ENCODE measurements around the gene TAF6L. TPM values are rescaled to one million over a fixed set of nuclear protein-coding genes. Genes with fewer than 3 reads are reported as not detected.
A peak's percentile ranks its signal among the peaks of the same experiment; 100 is the strongest.
"Not testable (repeated sequence)": the region's sequence is repeated elsewhere in the genome, so short reads cannot be mapped to it uniquely, and the experiment has no call there.

TAF6L gene
- 22.9 and 28.7 TPM in 2 replicates for total RNA-seq (2014; rRNA removed; shearing (Covaris generic); ENCODE audit: low replicate concordance)

GRCh38 chr11:62771144-62772021, at the start of gene TAF6L:
TSS of gene TAF6L (plus strand) at chr11:62771396. CDS start at chr11:62775784, 4,388 bp downstream.
- DNase-seq, result peak; percentile 98

DNA sequence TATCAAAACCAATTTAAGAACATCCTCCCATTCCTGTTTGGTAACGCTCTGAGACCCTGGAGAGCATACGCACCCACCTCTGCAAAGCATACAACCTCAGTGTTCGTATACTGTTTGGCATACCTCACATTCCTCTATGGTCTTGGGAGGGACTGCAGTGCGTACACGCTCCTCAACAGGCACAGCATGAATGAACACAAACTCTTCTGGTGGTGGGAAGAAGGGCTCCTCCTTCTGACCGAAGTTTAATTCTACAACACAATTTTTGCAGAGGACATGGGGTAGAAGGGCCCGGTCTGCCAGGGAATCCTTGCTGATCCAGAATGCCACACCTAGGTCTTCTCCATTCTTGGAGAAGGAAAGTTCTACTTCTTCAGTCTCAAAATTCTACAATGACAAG, 49.2 kb upstream of the TAF6L start:
- DNase-seq, result no peak
- H3K36me3 ChIP-seq, result peaks cover 90% of the 10 kb centered on the region
- no peaks in the 10 kb centered on the region for H3K27me3 ChIP-seq
- no peak overlapping the region for H3K4me3 ChIP-seq
- H3K9me3 ChIP-seq, result no peaks in the 10 kb centered on the region

More at GRCh38 chr11:62771144-62772021, at the start of gene TAF6L:
- H3K36me3 ChIP-seq, result peaks cover 2% of the 10 kb centered on the region
- H3K9me3 ChIP-seq, result no peaks in the 10 kb centered on the region
- H3K27me3 ChIP-seq, result no peaks in the 10 kb centered on the region
- peak within 1 kb of the TSS; percentile 61 for H3K4me3 ChIP-seq

DNA sequence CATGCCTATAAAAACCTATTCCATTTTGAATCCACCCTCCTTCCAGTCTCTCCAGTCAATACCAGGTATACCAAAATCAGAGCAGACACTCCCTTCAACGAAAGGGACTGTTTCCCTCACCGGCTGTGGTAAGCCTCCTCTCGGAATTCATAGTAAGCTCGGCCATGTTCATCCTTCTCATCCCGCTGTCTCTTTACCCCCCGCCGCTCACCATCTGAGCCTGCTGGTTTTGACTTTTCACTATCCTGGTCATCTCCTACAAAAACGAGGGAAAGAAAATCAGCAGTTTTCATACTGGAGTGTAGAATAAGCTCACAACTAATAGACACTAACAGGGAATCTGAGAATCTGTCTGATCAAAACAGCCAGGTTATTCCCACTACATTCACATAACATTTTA, 47.0 kb upstream of the TAF6L start:
- Histone ChIP-seq H3K36me3 (peaks cover 70% of the 10 kb centered on the region), H3K27me3 (no peaks in the 10 kb centered on the region), H3K9me3 (no peaks in the 10 kb centered on the region), H3K4me3 (peak overlapping the region; percentile 82)
- no peak for DNase-seq

GRCh38 chr11:62725646-62726045, 45.5 kb upstream of the TAF6L start:
- Histone ChIP-seq H3K36me3 (peaks cover 65% of the 10 kb centered on the region), H3K4me3 (peak overlapping the region; percentile 82), H3K27me3 (no peaks in the 10 kb centered on the region), H3K9me3 (no peaks in the 10 kb centered on the region)
- DNase-seq, result no peak

DNA sequence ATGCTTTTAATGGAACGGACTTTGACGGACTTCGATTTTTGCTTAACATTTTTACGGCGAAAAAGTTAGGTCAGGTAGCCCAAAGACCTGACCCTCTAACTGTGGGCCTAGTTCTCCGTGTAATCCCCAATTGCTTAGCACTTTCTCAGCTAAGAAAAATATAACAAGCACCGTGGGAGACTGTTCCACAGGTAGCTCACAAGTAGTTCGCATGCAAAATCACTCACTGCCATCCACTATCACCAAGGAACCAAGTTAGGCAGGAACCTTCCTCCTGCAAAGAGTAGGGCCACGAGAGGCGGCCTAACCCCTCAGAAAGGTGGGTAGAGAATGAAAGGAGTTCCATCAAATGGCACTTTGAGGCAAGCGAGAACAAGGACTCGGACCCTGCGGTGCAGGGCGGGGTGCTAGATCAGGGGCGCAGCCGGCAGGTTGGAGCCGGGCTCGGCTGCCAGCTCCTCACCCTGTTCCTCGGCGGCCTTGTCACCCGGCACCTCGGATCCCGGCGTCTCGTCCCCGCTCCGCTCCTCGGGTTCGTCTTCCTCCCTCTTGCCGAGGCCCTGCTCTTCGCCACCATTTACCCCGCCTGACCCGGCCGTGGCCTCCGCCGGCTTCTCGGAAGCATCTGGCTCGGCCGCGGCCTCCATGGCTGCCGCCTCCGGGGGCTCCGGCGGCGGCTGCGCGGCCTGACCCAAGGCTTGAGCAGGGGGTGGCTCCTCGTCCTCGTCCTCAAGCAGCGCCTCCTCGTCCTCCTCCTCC, 44.9 kb upstream of the TAF6L start:
- peak overlapping the region; percentile 82 for H3K4me3 ChIP-seq
- H3K36me3 ChIP-seq, result peaks cover 63% of the 10 kb centered on the region
- no peaks in the 10 kb centered on the region for H3K9me3 ChIP-seq
- H3K27me3 ChIP-seq, result no peaks in the 10 kb centered on the region
- peak; percentile 7 for DNase-seq

DNA sequence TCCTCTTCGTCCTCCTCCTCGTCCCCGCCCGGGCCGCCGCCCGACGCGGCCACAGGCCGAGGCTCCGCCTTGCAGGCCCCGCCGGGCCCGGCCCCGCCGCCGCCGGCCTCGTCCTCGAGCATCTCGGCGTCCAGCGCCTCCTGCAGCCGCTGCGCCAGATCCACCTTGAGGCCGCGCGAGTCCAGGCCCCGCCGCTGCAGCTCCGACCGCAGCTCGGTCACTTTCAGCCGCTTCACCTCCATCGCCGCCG, 44.4 kb upstream of the TAF6L start:
- H3K27me3 ChIP-seq, result no peaks in the 10 kb centered on the region
- H3K4me3 ChIP-seq, result peak overlapping the region; percentile 82
- peaks cover 61% of the 10 kb centered on the region for H3K36me3 ChIP-seq

DNA sequence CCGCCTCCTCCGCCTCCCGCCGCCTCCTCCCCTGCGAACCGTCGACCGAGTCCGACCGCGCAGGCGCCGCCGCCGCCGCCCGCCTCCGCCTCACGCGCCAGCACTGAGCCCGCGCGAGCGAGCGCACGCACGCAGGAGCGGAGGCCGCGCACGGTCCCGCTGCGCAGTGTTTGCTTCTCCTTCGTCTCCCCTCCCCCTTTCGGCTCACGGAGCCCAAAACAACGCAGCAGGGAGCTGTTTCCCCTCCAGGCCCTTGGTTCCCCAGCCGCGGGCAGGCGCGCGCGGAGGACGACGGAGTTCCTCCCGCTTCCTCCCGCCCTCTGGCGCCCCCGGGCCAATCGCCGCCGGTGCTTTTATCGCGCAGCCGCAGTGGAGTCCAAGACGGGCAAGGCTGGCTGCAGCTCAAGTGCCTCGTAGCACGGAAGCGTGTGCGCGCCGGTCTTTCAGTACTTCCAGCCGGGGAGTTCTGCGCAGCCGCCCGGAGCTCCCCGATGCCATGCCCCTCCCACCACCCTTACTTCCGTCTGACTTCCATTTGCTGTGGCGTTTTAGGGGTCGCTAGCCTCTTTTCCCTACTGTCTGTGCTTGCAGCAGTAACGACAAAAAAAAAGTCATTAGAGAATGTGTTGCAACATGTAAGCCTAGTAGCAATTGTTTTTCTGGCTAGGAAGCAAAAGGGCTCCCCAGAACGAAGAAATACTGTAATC, 43.9 kb upstream of the TAF6L start, which contains the start of gene HNRNPUL2:
Gene HNRNPUL2, minus strand, starts transcription at position 293 of the 707 bp plus-strand sequence. CDS start 301 bp downstream, outside the sequence.
- no peaks in the 10 kb centered on the region for H3K9me3 ChIP-seq
- peak within 1 kb of the TSS; percentile 82 for H3K4me3 ChIP-seq
- no peaks in the 10 kb centered on the region for H3K27me3 ChIP-seq
- H3K36me3 ChIP-seq, result peaks cover 61% of the 10 kb centered on the region
- DNase-seq, result peak; percentile 98

More for the DNA sequence above, 44.4 kb upstream of the TAF6L start:
- H3K9me3 ChIP-seq, result no peaks in the 10 kb centered on the region
- no peak for DNase-seq

- H3K27me3 ChIP-seq, result no peaks in the 10 kb centered on the region
- peak overlapping the region; percentile 82 for H3K4me3 ChIP-seq
- no peaks in the 10 kb centered on the region for H3K9me3 ChIP-seq
- H3K36me3 ChIP-seq, result peaks cover 61% of the 10 kb centered on the region
- peak; percentile 85 for DNase-seq
Observed at GRCh38 chr11:62727872-62728170, 43.4 kb upstream of the TAF6L start.

GRCh38 chr11:62728171-62728988, 42.8 kb upstream of the TAF6L start, which contains the start of gene TTC9C:
TSS of gene TTC9C (plus strand) at chr11:62728486. CDS start at chr11:62728849, 363 bp downstream.
- Histone ChIP-seq H3K9me3 (no peaks in the 10 kb centered on the region), H3K36me3 (peaks cover 61% of the 10 kb centered on the region), H3K27me3 (no peaks in the 10 kb centered on the region), H3K4me3 (peak within 1 kb of the TSS; percentile 82)
- DNase-seq, result peak; percentile 86

GRCh38 chr11:62730076-62730475, 41.1 kb upstream of the TAF6L start:
- DNase-seq, H3K27me3 ChIP-seq, H3K9me3 ChIP-seq: not testable (repeated sequence)
- peak overlapping the region; percentile 82 for H3K4me3 ChIP-seq
- peaks cover 55% of the 10 kb centered on the region for H3K36me3 ChIP-seq

- DNase-seq, result no peak
- no peak overlapping the region for H3K4me3 ChIP-seq
- no peaks in the 10 kb centered on the region for H3K27me3 ChIP-seq
- peaks cover 60% of the 10 kb centered on the region for H3K36me3 ChIP-seq
- no peaks in the 10 kb centered on the region for H3K9me3 ChIP-seq
Observed at GRCh38 chr11:62732830-62733229, 38.4 kb upstream of the TAF6L start.

DNA sequence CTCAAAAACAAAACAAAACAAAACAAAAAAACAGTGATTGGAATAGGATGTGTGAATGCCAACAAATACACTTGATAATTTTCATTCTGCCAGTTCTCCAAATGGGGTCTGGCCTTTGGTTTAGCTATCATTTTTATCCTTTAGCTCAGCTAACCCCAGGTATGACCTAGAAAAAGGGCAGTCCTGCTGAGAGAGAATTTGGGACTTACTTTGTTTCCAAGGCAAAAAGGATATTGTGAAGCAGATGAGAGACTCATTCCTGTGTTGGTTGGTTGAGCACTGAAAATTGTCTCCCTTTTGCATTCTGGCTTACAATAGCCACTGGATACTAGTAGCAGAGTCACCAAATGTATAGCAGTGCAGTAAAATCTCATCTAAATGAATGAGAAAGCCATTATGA, 34.0 kb upstream of the TAF6L start:
- Histone ChIP-seq H3K27me3 (no peaks in the 10 kb centered on the region), H3K36me3 (peaks cover 68% of the 10 kb centered on the region), H3K4me3 (no peak overlapping the region), H3K9me3 (no peaks in the 10 kb centered on the region)
- no peak for DNase-seq

DNA sequence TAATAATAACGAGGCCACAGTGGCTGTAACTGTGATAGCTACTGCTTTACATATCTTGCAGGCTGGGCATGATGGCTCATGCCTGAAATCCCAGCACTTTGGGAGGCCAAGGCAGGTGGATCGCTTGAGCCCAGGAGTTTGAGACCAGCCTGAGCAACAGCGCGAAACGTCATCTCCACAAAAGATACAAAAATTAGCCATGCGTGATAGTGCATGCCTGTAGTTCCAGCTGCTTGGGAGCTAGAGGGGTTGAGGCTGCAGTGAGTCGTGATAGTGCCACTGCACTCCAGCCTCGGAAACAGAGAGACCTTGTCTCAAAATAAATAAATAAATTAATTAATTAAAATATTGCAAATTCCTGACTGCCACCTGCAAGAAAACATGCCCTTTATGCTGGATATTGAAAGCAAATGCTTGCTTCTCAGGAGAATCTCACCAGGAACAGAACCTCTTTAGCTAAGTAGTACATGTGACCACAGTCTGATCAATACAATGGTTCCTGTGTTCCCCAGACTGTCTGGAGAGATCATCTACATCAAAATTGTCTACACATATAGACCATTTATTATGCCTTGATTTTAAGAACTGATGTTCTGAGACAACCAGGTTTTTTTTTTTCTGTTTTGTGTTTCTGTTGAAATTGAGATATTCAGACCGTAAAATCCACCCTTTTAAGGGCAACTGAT, 23.6 kb upstream of the TAF6L start:
- no peak for DNase-seq
- H3K36me3 ChIP-seq, result peaks cover 8% of the 10 kb centered on the region
- no peaks in the 10 kb centered on the region for H3K27me3 ChIP-seq
- H3K9me3 ChIP-seq, result no peaks in the 10 kb centered on the region
- no peak overlapping the region for H3K4me3 ChIP-seq

- not testable (repeated sequence) for H3K27me3 ChIP-seq, DNase-seq, H3K9me3 ChIP-seq, H3K4me3 ChIP-seq, H3K36me3 ChIP-seq
Observed at GRCh38 chr11:62749931-62750330, 21.3 kb upstream of the TAF6L start.

GRCh38 chr11:62752177-62752785, 18.9 kb upstream of the TAF6L start:
- Histone ChIP-seq H3K27me3 (no peaks in the 10 kb centered on the region), H3K36me3 (peaks cover 8% of the 10 kb centered on the region), H3K4me3 (no peak overlapping the region), H3K9me3 (no peaks in the 10 kb centered on the region)
- no peak for DNase-seq

Measured in MG63 (cell line).